Adrenal gland (tissue), 5 donors: ENCODE results near the gene TTI1.

Source experiments
- POLR2A ChIP-seq, 2 donors: fragments of 450-650 bp; IDR thresholded peaks; one replicate each; pipeline ENCODE4 v1.6.1; 2017; ENCODE audit warnings: antibody characterized with exemption in 2 of 2, mild to moderate bottlenecking in 2 of 2, moderate library complexity in 1 of 2
- TF ChIP-seq, protein P1 (sequence below), 6 experiments: fragments of 450-650 bp in 4 of 6; fragments of 200-600 bp in 2 of 6; sonication (generic) in 1 of 6; IDR thresholded peaks; 1 replicate in 5 of 6; 2 replicates in 1 of 6; pipeline versions ENCODE4 v1.5.1 to v1.8.0; 2016 to 2021; ENCODE audit warnings: antibody characterized with exemption in 6 of 6, mild to moderate bottlenecking in 2 of 6, moderate library complexity in 1 of 6
- donor health status: DM: no; HTN: no; CAD: no.

DNA sequence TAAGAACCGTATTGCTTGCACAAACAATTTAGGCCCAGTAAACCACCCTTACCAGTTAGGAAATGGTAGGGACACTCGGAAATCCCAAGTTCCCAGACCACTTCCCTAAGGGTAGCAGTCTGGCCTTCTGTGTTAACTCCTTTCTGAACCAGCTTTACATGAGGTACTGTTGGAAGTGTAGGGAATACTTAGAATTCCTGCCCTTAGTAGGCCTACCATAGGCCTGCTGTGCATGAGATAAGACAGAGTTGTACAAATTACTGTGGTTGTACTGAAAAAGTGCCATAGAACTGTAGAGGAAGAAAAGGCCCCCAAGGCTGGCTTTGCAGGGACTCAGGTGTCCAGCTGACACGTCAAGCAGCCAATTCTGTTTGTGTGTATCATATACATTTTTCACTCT is 11.4 kb upstream of the TTI1 start:
- TF ChIP-seq POLR2A (IDR thresholded peaks at IDR 0.05) = no peak
- TF ChIP-seq, protein P1, sequence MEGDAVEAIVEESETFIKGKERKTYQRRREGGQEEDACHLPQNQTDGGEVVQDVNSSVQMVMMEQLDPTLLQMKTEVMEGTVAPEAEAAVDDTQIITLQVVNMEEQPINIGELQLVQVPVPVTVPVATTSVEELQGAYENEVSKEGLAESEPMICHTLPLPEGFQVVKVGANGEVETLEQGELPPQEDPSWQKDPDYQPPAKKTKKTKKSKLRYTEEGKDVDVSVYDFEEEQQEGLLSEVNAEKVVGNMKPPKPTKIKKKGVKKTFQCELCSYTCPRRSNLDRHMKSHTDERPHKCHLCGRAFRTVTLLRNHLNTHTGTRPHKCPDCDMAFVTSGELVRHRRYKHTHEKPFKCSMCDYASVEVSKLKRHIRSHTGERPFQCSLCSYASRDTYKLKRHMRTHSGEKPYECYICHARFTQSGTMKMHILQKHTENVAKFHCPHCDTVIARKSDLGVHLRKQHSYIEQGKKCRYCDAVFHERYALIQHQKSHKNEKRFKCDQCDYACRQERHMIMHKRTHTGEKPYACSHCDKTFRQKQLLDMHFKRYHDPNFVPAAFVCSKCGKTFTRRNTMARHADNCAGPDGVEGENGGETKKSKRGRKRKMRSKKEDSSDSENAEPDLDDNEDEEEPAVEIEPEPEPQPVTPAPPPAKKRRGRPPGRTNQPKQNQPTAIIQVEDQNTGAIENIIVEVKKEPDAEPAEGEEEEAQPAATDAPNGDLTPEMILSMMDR (IDR thresholded peaks at IDR 0.05) = no peak
